SIG-M5 treated with dmso at 0.1 percent for 504 hours (cell line): Measurements from ENCODE around the gene POLA1.

Experiments used
- DNase-seq: peaks from one replicate; lab custom pipeline; 2025; ENCODE audit not compliant: unreplicated experiment; lab: John Stamatoyannopoulos, UW

POLA1 gene

DNA sequence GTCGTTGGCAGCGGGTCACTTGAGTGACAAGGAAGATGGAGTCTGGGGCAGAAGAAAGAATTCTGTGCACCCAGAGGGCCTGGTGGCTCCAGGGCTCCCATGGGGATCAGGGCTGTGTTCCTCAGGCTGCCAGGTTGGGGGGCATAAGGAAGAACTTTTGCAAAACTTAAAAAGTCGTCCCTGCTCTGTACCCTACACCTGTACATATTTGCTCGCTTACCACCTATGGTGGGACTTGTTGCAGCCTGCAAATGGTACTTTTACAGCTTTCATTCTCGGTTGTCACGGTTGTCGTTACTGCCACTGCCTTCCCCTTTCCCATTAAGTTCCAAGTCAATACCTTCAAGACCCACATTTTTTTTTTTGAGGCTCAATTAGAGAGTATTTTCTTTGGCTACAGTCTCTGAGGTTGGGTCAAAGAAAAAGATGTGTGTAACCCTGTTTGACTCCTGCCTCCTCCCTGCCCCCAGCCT lies 312.9 kb downstream of the POLA1 start:
- no peak for DNase-seq

DNA sequence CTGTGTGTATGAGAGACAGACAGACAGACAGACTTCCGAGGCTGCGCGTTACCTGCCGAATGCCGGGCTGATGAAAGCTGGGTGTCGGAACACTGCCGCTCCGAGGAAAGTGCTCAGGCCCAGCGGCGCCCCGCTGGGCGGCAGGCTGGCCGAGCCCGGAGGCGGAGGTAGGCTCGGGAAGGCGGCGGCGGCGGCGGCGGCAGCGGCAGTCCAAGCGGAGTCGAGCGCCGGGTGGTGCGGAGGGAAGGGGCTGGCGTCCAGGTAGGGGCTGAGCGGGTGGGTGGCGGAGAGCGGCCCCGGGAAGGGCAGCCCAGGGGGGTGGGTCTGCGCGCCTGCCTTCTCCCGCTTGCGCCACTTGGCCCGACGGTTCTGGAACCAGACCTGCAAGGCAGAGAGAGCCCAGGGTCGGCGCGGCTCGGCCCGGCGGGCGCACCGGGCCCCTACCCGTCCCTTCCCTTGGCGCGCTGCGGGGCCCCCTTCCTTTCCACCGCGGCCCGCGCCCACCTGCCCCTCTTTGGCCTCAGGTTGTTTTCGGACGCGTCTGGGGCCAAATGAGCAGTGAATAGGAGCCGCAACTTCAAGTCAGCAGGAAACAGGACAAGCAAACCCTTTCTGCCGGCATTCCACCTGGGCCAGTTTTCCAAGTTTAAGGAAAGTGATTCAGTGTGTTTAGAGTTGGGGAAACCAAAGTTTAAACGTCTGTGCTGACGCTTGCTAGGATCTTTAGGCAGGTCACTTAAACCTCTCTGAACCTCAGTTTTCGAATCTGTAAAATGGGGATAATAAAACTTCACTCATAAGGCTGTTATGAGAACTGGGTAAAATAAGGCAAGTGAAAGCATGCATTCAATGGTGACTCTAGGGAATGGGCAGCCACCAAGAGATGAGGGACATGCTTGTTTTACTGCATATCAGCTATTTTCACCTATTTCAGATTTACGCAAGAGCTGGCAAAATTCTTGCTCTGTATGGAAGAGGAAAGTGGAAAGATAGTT lies 313.6 kb downstream of the POLA1 start:
- no peak for DNase-seq

DNA sequence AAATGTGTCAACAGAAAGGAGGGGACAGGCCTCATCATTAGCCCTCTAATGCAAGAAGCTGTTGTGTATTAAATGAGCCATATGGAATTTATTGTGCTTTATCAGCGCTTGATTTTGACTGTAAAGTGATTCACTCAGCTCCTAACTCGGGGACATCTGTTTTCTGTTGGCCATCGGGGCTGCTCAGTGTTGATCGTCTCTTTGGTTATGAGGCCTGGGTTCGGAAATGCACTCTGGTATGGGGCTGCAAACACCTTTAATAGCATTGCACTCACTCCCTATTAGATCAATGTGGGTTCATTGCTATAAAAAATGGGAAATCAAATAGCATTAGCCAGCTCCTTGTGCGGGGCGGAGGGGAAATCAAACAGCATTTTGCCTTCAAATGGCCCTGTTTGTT lies 315.7 kb downstream of the POLA1 start:
- no peak for DNase-seq

DNA sequence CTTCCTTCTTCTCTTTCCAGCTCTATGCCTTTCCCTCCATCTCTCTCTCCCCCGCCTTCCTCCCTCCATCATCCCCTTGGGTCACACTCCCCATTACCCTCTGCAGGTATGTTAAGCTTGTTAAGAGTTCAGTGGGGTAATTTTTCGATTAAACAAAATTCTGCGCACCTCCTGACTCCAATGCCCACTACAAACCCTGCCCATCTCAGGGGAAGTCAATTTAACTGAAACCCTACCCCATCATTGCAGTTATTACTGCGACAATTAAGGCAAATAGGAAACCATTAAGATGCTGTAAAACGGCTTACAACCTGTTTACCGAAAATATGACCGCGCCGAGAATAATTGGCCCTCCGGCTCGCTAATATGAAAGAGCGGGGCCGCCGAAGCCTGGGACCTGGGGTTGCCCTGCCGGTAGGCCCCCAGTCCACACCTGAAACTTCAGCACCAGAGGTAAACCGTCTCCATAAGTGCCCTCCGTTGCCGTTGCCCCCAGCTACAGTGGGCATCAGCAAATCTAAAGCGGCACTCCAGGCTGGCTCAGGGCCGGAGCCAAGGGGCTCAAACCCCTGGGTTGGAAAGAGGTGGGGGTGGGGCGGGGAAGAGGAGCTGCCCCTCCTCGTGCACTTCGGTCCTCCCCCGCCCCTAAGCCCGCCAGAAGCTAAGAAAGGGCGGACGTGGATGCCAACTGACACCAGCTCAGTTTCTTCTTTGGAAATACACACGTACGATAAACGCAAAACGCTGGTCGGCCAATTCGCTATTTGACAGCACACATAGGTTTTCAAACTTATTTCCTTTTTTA lies 317.3 kb downstream of the POLA1 start:
- no peak for DNase-seq

DNA sequence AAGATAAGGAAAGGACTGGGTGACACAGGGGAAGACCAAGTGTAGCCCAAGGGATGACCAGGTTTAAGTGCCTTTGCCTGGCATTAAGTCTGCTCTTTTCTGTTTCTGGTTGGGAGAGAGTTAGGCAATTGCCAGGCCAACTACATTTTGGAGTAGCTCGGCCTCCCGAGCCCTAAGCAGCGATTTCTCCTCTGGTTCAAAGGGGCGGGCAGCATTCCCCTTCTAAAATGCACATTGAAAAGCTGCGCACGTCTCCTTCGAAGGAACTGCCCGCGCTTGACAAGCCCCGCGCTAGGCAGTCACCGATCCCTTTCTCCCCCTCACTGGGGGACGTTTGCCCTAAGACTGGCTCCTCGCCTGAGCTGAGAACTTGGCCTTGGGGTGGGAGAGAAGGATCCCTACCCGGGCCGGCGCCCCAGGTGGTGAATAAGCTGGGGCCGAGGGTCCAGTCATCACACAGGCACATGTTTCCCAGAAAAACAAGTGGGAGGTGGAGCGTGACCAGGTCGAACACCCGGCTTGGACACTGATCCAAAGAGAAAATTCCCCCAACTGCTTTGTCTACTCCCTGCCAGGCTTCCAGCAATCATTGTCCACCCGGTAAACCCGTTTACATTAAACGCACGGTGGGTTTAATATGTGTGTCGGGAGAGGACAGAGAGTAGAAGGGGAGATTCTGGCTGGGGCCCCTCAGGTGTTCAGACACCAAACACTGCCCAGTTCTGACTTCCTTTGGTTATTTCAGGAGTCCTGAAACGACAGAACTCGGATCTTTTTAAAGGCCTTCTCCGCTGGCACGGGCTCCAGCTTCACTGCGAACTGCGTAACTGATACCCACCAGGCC lies 318.1 kb downstream of the POLA1 start:
- no peak for DNase-seq

DNA sequence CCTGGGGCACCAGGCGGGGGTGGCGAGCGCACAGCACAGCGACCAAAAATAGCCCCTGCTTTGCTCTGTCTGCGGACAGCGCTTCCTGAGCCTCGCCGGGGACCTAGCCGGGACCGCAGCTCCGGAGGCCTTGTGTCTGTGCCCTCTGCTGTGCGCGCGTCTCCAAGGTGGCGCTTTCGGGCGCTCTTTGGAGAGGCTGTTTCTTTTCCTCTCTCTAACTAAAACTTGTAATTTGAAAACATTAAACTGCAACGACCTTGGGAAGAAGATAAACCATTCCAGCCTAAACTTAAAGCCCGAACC lies 318.7 kb downstream of the POLA1 start:
- no peak for DNase-seq

DNA sequence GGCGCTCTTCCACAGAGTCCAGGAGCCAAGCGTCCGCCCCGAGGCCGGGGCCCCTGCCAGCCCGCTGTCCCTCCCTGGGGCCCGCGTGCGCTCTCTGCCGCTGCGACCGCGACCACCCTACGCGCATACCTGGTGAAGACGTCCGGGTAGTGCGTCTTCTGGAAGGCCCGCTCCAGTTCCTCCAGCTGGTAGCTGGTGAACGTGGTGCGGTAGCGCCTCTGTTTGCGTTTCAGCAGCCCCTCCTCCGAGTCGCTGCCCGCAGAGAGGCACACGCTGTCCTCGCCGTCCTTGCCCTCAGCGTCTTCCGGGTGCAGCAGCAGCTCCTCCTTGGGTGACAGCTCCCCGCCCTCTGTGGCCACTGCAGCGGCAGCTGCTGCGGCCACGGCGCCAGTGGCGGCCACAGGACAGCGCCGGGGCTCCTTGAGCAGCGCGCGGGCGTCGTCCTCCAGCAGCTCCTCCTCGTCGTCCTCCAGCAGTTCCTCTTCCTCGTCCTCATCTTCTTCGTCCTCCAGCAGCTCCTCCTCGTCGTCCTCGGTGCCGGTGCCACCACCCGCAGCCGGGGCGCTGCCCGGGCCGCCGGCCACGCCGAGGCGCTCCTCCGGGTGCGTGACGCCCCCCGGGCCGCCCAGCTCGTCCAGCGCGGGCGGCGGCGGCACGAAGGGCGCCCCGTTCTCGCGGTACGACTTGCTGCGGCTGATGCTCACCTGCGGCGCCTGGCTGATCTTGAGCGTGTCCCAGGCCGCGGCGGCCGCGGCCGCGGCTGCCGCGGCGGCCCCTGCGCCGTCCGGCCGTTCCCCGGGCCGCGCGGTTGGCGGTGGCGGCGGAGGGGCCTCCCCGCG lies 319.3 kb downstream of the POLA1 start:
- DNase-seq, result no peak

DNA sequence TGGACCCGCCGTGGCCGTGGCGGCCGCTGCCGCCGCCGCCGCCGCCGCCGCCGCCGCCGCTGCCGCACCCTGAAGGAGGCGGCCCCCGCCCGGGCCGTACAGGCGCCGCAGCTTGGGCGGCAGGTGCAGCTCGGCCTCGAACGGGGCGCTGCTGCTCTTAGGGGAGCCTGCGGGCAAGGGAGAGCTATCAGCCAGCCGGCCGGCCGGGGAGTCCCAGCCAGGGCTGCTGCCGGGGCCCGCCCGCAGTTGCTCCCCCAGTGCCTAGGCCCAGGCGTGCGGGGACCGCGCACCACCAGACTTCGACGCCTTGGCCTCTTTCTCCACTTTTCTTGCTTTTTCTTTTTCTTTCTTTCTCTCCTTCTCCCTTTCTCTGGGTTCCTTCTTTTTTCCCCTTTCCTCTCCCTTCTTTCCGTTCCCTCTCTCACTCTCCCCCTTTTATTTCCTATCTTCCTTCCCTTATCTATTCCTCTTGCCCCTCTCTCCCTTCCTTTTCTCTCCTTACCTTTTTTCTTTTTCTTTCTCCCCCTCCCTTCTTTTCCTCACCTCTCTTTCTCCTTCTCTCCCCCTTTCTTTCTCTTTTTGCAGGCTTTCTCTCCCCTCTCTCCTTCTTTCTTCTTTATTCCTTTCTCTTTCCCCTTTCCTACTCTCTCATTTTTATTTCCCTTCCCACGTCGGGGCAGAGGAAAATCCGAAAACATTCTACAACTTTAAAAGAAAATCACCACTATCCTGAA lies 320.1 kb downstream of the POLA1 start:
- DNase-seq, result no peak

DNA sequence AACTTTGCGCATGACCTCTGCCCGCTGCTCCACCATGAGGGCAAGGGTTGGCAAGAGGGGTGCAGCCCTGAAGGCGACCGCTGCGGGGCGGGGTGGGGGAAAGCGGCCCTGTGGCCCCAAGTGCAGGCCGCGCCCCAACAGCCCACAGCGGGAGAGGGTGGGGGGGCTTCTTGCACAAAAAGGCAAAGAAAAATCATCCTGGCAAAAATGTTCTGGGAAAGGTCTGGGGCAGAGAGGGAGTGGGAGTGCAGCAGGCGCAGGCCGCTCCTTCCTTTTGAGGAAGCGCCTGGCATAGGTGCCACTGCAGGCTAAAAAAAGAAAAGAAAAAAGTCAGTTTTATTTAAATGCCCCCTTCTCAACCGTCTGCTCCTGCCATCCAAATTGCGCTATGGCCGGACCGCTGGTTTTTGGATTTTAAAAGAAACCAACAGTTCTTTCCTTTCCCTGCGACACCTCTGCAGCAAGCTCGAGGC lies 320.7 kb downstream of the POLA1 start:
- DNase-seq, result no peak

DNA sequence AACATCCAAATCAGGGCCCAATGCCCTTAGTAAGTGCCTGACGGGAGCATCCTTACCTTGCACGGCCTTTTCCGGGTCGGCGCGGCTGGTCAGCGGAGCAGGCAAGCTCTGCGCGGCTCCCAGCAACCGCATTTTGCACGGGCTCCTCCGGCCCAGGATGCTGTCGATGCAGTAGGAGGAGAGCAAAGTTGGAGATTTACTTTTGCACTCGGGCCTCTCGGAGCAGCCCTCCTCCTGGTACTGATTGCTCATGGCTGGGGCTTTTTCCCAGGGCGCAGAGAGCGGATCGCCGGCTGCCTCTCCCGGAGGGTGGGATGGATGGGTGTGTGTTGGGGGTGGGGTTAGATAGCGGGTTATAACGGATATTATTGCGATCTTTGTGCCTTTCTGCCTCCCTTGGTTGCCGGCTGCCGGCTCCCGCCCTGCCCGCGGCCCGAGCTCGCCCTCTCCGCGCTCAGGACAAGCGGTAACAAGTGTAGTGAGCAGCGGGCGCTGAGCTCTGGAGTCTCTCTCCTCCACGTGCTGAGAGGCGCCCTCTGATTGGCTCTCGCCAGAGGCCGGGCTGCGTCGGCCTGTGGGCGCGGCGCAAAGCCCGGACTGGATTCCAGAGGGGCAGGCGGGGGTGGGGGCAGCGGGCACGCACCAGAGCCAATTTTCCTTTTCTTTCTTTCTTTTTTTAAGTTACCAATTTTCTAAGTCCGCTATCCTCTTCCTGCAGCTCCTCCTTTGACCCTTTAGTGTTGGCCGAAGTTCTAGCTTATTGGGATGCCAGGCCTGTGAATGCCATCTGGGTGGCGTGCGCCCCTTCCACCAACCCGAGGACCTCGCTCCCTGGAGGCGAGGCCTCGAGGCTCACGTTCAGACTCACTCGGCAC lies 322.0 kb downstream of the POLA1 start, which contains the start of gene ARX:
TSS of gene ARX (minus strand) at position 480 of the 875 bp plus-strand sequence. CDS start at position 252, 228 bp downstream.
- no peak for DNase-seq

DNA sequence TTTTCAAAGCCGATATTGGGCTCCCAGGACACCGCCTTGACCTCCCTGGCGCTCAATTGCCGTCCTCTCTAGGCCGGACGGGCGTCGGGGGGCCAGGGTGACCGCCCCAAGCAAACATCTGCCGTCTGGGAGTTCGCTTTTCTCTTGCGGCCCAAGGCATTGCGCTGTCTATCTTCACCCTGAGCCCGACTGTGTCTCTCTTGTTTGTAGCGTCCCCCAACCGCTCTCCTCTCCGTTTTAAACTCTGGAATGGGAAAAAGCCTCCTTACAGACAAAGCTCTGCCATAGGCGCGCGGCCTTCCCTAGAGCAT lies 322.6 kb downstream of the POLA1 start:
- DNase-seq, result no peak

DNA sequence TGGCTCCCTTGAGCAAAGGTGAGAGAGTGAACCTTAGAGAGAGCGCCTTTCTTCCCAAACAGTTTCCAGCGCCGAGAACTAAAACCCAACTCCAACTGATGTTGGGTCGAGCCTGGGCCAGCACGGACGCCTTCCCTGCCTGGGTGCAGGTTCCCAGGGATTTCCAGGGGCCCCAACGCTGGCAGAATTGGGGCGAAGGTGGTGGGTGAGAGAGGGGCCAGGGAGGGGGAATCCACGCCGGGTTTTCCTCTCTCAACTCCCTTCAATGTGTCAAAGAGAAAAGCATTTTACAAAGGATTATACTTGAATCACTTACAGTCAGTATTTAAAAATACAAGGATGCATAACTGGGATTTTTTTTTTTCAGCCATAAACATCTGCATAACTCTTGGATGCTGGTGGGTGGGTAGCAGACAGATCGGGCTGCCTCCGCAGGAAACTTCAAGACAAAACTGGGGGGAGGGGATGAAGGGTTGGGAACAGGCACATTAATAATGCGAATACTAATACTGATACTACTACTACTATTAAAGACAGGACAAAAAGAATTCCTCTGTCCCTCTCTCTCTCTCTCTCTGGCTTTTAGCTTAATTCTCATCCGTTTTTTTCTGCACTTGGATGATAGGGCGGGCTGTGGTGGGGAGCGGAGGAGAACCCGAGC lies 323.4 kb downstream of the POLA1 start:
- DNase-seq, result no peak

DNA sequence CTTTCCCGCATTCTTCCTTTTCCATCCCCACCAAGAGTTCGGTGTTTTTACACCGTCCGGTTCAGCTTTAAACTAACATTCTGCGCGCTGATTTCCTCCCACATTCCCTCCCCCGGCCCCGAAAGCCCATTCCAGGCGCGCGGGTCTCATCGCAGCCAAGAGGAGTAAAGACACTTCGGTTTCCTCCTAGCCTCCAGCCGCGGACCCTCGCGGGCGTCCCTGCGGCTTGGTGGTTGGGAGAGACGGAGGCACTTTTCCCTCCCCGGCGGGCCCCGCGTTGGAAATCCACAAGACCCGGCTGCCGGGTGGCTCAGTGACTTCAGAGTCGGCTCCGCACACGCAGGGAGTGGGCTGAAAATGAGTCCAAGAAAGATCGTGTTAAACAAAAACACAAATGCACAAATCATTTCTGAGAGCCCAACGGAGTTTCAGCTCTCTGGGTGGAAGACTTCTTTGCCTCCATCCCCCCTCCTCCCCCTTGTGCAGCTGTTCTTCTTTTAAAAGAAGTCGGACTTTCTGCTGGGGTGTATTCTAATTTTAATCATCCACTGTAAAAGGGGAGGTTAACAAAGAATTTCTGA lies 324.0 kb downstream of the POLA1 start:
- DNase-seq, result no peak

DNA sequence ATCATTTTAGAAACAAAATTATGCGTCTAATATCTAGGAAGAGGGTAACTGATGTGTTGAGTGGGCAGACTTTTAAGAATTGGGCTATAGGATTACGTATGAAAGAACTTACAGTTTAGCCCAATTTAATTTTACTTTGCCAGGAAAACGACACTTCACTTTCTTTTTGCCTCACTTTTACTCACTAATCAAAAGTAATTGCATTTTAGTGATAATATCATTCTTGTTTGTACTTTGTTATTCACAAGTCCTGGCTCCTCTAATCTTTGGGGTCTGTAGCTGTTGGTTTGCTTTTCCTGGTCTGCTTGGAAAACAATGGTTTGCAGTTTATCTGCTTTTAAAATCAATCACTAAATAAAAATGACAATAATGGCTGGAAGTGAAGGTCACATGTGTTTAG lies 325.0 kb downstream of the POLA1 start:
- no peak for DNase-seq

DNA sequence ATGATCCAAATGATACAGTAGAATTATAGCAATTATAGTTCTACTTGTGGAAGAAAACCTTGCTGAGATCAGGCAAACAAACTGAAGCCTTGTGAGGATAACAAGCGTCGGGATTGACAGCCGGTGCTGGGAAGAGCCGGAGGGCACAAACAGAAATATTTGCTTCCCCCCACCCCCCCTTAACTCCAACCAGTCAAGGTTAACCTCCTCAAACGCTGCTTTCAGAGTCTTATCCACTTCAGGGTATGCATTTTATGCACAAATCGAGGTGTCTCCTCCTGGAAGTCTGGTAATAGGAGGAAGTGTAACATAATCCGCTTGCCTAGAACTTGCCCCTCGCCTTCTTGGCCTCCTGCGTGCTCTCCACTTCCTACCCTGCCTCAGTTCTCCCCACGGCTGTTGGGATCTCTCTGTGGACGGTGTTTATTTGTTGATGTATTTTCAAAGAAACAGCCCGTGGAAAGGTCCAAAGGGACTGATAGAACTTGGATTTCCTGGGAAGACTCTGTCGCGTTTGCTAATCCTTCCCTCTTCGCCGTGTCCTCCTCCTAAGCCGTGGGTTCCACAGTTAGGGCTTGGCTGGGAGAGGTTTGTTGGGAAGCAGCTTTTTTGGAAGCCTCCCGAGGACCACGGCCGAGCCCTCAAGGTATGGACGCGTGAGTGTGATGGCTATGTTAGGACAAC lies 326.1 kb downstream of the POLA1 start:
- DNase-seq, result no peak

DNA sequence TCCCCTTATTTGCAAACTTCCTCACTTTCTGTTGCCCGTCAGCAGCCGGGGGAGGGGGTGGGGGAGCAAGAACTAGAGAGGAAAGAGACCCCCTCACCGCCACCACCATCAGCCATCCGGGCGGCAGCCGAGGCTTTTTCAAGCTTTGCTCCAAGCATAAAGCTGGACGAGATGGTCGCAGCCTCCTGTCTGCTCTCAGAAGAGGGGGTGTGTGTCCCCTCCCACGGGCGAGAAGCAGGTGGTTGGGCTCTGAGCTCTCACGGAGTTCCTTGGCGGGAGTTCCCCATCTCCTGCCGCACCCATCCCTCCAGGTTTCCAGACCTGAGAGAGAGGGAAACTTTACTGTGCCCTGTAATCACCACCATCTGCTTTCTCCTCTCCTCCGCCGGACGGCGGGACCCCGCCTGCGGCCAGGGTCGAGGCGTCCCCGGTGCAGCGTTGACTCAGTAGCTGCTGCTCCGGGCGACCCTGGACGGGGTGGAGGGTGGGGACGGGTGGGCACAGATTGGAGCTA lies 326.7 kb downstream of the POLA1 start:
- no peak for DNase-seq

DNA sequence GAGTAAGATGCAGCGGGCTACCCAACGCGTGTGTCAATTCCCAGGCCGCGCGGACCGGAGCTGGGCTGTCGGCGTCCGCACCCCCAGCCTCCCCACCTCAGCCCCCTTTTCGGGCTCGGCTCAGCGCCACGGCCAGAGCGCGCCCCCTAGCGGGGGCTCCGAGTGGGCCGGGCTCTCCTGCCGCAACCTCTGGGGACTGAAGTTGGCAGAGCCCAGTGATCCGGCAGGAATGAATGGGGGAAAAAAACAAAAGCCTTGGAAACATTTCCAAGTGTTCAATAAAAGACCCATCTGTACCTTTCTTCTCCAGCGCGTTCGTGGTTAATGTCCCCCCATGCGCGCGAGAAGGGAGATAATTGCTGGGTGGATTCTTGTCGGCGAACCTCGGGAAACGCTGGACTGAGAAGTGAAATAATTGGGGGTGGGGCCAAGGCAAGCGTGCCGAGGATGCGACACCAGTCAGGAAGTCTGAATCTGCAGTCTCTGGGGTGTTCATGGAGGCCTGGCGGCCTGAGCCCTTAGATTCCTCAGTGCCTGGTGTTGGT lies 327.3 kb downstream of the POLA1 start:
- DNase-seq, result peak; percentile 2
